Activated naive CD4-positive, alpha-beta T cell treated with anti-CD3 and anti-CD28 coated beads, Interleukin-2, amount 50 U/mL, for 16 hours (primary cell): ENCODE data around the gene TRDN.
"Not testable (repeated sequence)": the region's sequence is repeated elsewhere in the genome, so short reads cannot be mapped to it uniquely, and the experiment has no call there.

Source experiments
- DNase-seq: peaks from one replicate; pipeline ENCODE4 v3.0.0-alpha.2; 2020

Gene TRDN

GRCh38 chr6:123489589-123489988 is 147.2 kb downstream of the TRDN start:
- DNase-seq = no peak

- DNase-seq = no peak
Observed at GRCh38 chr6:123480986-123481385, 155.8 kb downstream of the TRDN start.

GRCh38 chr6:123472025-123472702 is 164.6 kb downstream of the TRDN start:
- DNase-seq = not testable (repeated sequence)

- DNase-seq = no peak
Observed at GRCh38 chr6:123467392-123467791, 169.4 kb downstream of the TRDN start.

GRCh38 chr6:123462152-123462551 is 174.6 kb downstream of the TRDN start:
- no peak for DNase-seq

- no peak for DNase-seq
Observed at GRCh38 chr6:123458218-123458617, 178.5 kb downstream of the TRDN start.

GRCh38 chr6:123456836-123457235 is 179.9 kb downstream of the TRDN start:
- DNase-seq = no peak

GRCh38 chr6:123454448-123454847 is 182.3 kb downstream of the TRDN start:
- DNase-seq = no peak

GRCh38 chr6:123453071-123453470 is 183.7 kb downstream of the TRDN start:
- not testable (repeated sequence) for DNase-seq

GRCh38 chr6:123448306-123448884 is 188.4 kb downstream of the TRDN start:
- no peak for DNase-seq

GRCh38 chr6:123447315-123447937 is 189.3 kb downstream of the TRDN start:
- no peak for DNase-seq

- DNase-seq = no peak
Observed at GRCh38 chr6:123439371-123439770, 197.4 kb downstream of the TRDN start.

GRCh38 chr6:123434186-123434585 is 202.6 kb downstream of the TRDN start:
- DNase-seq = no peak

- no peak for DNase-seq
Observed at GRCh38 chr6:123430970-123431369, 205.8 kb downstream of the TRDN start.

- no peak for DNase-seq
Observed at GRCh38 chr6:123427008-123427407, 209.7 kb downstream of the TRDN start.

- DNase-seq = no peak
Observed at GRCh38 chr6:123423130-123423529, 213.6 kb downstream of the TRDN start.

- DNase-seq = no peak
Observed at GRCh38 chr6:123420512-123420911, 216.2 kb downstream of the TRDN start.

GRCh38 chr6:123418071-123418470 is 218.7 kb downstream of the TRDN start:
- no peak for DNase-seq

GRCh38 chr6:123417535-123417934 is 219.2 kb downstream of the TRDN start:
- DNase-seq = no peak

GRCh38 chr6:123415844-123416468 is 220.8 kb downstream of the TRDN start:
- peak; percentile 19 for DNase-seq

- no peak for DNase-seq
Observed at GRCh38 chr6:123404975-123405374, 231.8 kb downstream of the TRDN start.

GRCh38 chr6:123402052-123402451 is 234.7 kb downstream of the TRDN start:
- no peak for DNase-seq

- DNase-seq = no peak
Observed at GRCh38 chr6:123398072-123398471, 238.7 kb downstream of the TRDN start.

GRCh38 chr6:123393331-123393730 is 243.4 kb downstream of the TRDN start:
- DNase-seq = no peak
